K562 (cell line): ENCODE measurements around the gene MANEAL. TPM values are rescaled to one million over a fixed set of nuclear protein-coding genes. Genes with fewer than 3 reads are reported as not detected.

ENCODE experiments used
- CREB1 ChIP-seq, 2 experiments: sonication (generic) in 1 of 2; formaldehyde crosslinking in 1 of 2; IDR thresholded peaks; 2 replicates each; pipeline versions ENCODE4 v1.6.1 to v1.8.0; 2012 to 2022; ENCODE audit warnings: inconsistent platforms in 1 of 2, mild to moderate bottlenecking in 1 of 2, missing genetic modification reagents in 1 of 2, moderate library complexity in 1 of 2
- DMBX1 ChIP-seq: fragments of 250-450 bp; sonication (Bioruptor Pico); IDR thresholded peaks from 2 replicates; pipeline ENCODE4 v1.8.0; 2022; ENCODE audit warnings: inconsistent platforms, mild to moderate bottlenecking, moderate library complexity, borderline replicate concordance
- GABPB1 ChIP-seq: sonication (generic); formaldehyde crosslinking; IDR thresholded peaks from 2 replicates; pipeline ENCODE4 v1.8.0; 2022; ENCODE audit warnings: mild to moderate bottlenecking, missing genetic modification reagents
- HCFC1 ChIP-seq: IDR thresholded peaks from 2 replicates; pipeline ENCODE4 v1.6.1; 2012; ENCODE audit warnings: low read depth, low read length, improper control_type of control experiment
- HDGF ChIP-seq: fragments of 450-650 bp; IDR thresholded peaks from 2 replicates; pipeline ENCODE4 v1.6.1; 2016
- KLF13 ChIP-seq: fragments of 450-650 bp; IDR thresholded peaks from 2 replicates; pipeline ENCODE4 v1.6.1; 2016; ENCODE audit warnings: missing genetic modification characterization, low read depth, mild to moderate bottlenecking, missing compliant biosample characterization, moderate library complexity, borderline replicate concordance
- MEF2A ChIP-seq: IDR thresholded peaks from 2 replicates; pipeline ENCODE4 v1.6.1; 2011; ENCODE audit warnings: low read depth, mild to moderate bottlenecking, low read length, moderate library complexity; ENCODE audit not compliant: control insufficient read depth
- MTA2 ChIP-seq: fragments of 450-650 bp; IDR thresholded peaks from 2 replicates; pipeline ENCODE4 v1.6.1; 2016; ENCODE audit warnings: low read depth
- OTX1 ChIP-seq: fragments of 450-650 bp; formaldehyde crosslinking; IDR thresholded peaks from 2 replicates; pipeline ENCODE4 v1.4.0; 2022; ENCODE audit warnings: mild to moderate bottlenecking
- SMARCA5 ChIP-seq: fragments of 450-650 bp; IDR thresholded peaks from 2 replicates; pipeline ENCODE4 v1.6.1; 2016
- SPI1 ChIP-seq: IDR thresholded peaks from 2 replicates; pipeline ENCODE4 v1.6.1; 2011; ENCODE audit warnings: low read depth, low read length, control low read depth, borderline replicate concordance
- ZNF384 ChIP-seq: IDR thresholded peaks from 2 replicates; pipeline ENCODE4 v1.6.1; 2012; ENCODE audit warnings: low read depth, low read length, improper control_type of control experiment
- ZNF445 ChIP-seq: fragments of 250-450 bp; sonication (Bioruptor Pico); IDR thresholded peaks from 2 replicates; pipeline ENCODE4 v1.4.0; 2020; ENCODE audit warnings: low read depth, mild to moderate bottlenecking, moderate library complexity
- ZNF561 ChIP-seq: fragments of 450-650 bp; formaldehyde crosslinking; conservative IDR thresholded peaks from 2 replicates; pipeline ENCODE4 v1.4.0; 2020; ENCODE audit warnings: mild to moderate bottlenecking, moderate library complexity
- ZNF668 ChIP-seq: fragments of 250-450 bp; sonication (Bioruptor Pico); IDR thresholded peaks from 2 replicates; pipeline ENCODE4 v1.8.0; 2022; ENCODE audit warnings: mild to moderate bottlenecking, inconsistent platforms
- polyA plus RNA-seq, 8 experiments: library from polyadenylated mRNA; depleted of rRNA in 4 of 8; stranded (reverse) in 5 of 8; unstranded in 3 of 8; fragments of >200 nt; fragmentation: Nextera tagmentation in 2 of 8; fragmentation: Illumina TruSeq in 1 of 8; extraction: Ambion mirVana in 2 of 8; extraction: Trizol in 1 of 8; gene quantifications; 2 replicates each; pipeline versions ENCODE4 v1.2.1 to v1.2.3, GENCODE V29; 2011 to 2014; ENCODE audit warnings: inconsistent platforms in 1 of 8, missing spikeins in 1 of 8
- total RNA-seq, 7 experiments: library from RNA; depleted of rRNA in 6 of 7; stranded (reverse); fragments of >200 nt in 6 of 7; fragmentation: Illumina TruSeq in 2 of 7; extraction: Trizol in 2 of 7; gene quantifications; 2 replicates each; pipeline versions ENCODE4 v1.2.1 to v1.2.3, GENCODE V29; 2011 to 2021; ENCODE audit warnings: low replicate concordance in 1 of 7
- TF ChIP-seq, protein P1 (sequence below): fragments of 250-450 bp; sonication (Bioruptor Pico); IDR thresholded peaks from 2 replicates; pipeline ENCODE4 v1.5.0; 2021; ENCODE audit warnings: mild to moderate bottlenecking, moderate library complexity
- TF ChIP-seq, protein P2 (sequence below), 2 experiments: IDR thresholded peaks in 1 of 2; conservative IDR thresholded peaks in 1 of 2; 2 replicates each; pipeline ENCODE4 v1.6.1; 2016; ENCODE audit warnings: low read depth in 2 of 2, mild to moderate bottlenecking in 1 of 2, missing compliant biosample characterization in 1 of 2, missing genetic modification characterization in 1 of 2, moderate library complexity in 1 of 2
- TF ChIP-seq, protein P3 (sequence below): IDR thresholded peaks from 2 replicates; pipeline ENCODE4 v1.6.1; 2016; ENCODE audit warnings: missing genetic modification characterization, missing compliant biosample characterization

The MANEAL gene
- total and polyA plus RNA-seq, 9 of the 15 experiments (the other 6 are each of a cell fraction or from before 2014, with no cell fraction given), result 0.37 to 3.2 (median 1.2) TPM

DNA sequence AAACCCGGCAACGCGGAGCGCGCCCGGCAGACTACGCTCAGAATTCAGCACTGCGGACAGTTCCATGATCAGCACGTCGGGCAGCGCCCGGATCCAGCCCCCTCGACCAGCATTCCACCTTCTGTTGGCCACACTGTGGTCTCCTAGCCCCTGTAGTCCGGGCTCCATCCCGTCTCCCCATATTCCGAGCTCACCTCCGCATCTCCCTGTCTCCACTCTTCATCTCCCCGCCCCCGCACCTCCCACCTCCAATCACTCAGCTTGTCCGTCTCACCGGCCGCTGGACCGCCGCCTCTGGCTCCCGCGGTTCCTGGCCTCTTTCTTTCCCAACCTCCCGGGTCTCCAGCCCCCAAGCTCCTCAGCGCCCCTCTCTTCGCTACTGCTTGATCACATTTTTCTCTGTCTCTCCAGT is 29.2 kb upstream of the MANEAL start (continued):
- no peak for TF ChIP-seq SMARCA5
- TF ChIP-seq, protein P1, sequence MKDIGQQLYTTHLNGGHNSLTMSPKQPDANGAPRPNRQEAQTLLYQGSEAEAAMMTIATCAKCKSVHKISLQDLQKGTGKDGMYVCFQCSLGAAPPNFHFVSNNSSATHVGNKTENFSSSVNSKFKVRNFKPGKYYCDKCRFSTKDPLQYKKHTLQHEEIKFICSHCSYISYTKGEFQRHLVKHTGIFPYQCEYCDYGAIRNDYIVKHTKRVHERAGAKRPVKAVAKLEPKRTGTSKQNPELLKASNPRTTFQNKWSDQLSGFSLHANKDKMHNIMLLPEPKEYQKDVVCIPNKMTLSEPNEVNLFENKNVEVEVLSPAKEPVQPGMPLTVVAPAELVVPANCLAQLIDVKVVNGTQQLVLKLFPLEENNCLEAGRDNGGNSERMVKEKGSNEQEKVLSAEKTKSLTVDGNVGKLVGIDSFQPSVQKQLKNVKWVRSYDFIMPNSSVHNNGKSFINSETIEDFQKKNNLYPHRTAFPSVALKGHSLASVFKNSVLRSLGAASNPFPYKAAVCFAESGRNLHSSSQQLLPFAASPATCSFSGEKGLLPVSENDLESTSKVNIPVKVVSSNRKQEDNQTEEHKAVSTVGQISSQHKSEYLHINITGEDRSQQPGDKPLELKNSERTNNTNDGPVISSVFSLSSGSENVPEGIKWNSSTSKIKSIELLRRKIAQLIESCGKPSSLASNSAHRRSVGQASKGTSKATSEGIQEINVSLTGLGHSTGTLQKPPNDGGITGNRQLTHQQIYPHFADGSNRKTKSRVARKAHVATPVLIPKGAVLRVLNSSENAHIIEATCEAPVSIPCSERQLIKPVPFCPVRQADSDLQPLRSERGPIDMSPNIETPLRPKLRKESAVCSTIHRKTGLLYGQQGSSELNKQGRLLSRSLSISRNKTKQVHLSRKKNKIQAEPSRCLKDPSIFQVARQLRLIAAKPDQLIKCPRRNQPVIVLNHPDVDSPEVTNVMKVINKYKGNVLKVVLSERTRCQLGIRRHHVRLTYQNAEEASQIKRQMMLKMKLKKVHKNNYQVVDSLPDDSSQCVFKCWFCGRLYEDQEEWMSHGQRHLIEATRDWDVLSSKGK (CRISPR knock-in tag), result no peak
- TF ChIP-seq CREB1 (IDR thresholded peaks at IDR 0.05), result peak; percentile 41
- peak; percentile 83 for TF ChIP-seq CREB1 (CRISPR knock-in tag; IDR thresholded peaks at IDR 0.05)
- no peak for TF ChIP-seq ZNF561
- TF ChIP-seq MEF2A, result 0 out of 2 replicates have a peak, but pooled peaks have one; percentile 14
- TF ChIP-seq SPI1, result no peak
- peak; percentile 97 for TF ChIP-seq DMBX1
- TF ChIP-seq, protein P2, sequence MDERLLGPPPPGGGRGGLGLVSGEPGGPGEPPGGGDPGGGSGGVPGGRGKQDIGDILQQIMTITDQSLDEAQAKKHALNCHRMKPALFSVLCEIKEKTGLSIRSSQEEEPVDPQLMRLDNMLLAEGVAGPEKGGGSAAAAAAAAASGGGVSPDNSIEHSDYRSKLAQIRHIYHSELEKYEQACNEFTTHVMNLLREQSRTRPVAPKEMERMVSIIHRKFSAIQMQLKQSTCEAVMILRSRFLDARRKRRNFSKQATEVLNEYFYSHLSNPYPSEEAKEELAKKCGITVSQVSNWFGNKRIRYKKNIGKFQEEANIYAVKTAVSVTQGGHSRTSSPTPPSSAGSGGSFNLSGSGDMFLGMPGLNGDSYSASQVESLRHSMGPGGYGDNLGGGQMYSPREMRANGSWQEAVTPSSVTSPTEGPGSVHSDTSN (CRISPR knock-in tag; IDR thresholded peaks at IDR 0.05; ENCODE audit: low read depth), result peak; percentile 81
- TF ChIP-seq, protein P2 (tag; conservative IDR thresholded peaks at IDR 0.05; ENCODE audit: low read depth), result 0 out of 2 replicates have a peak, but pooled peaks have one; percentile 8
- no peak for TF ChIP-seq MTA2
- TF ChIP-seq HDGF, result no peak
- no peak for TF ChIP-seq ZNF384
- TF ChIP-seq GABPB1 (CRISPR knock-in tag), result peak; percentile 90
- peak; percentile 21; the same call in 1 of the 2 replicates for TF ChIP-seq HCFC1
- no peak for TF ChIP-seq ZNF445 (CRISPR knock-in tag)
- TF ChIP-seq ZNF668 (CRISPR knock-in tag), result 0 out of 2 replicates have a peak, but pooled peaks have one; percentile 39
- TF ChIP-seq OTX1 (CRISPR knock-in tag), result no peak
- no peak for TF ChIP-seq KLF13
- TF ChIP-seq, protein P3, sequence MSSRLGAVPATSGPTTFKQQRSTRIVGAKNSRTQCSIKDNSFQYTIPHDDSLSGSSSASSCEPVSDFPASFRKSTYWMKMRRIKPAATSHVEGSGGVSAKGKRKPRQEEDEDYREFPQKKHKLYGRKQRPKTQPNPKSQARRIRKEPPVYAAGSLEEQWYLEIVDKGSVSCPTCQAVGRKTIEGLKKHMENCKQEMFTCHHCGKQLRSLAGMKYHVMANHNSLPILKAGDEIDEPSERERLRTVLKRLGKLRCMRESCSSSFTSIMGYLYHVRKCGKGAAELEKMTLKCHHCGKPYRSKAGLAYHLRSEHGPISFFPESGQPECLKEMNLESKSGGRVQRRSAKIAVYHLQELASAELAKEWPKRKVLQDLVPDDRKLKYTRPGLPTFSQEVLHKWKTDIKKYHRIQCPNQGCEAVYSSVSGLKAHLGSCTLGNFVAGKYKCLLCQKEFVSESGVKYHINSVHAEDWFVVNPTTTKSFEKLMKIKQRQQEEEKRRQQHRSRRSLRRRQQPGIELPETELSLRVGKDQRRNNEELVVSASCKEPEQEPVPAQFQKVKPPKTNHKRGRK (tag), result no peak
